Astrocyte (in vitro differentiated cells and primary cell): ENCODE data around the gene UGT1A4. TPM values are rescaled to one million over a fixed set of nuclear protein-coding genes. Genes with fewer than 3 reads are reported as not detected.

Experiments used
- DNase-seq: peaks from one replicate; pipeline ENCODE4 v3.0.0-alpha.2; 2010; ENCODE audit warnings: low read depth
- FAIRE-seq: peaks from 2 replicates; lab custom pipeline; 2011; peaks lifted over from hg19 to GRCh38; lab: Jason Lieb, UNC
- H2AFZ ChIP-seq: 2 replicates; pipeline ENCODE4 v1.6.0; 2012; ENCODE audit warnings: low read depth, low read length, inconsistent platforms
- H3K27ac ChIP-seq: 2 replicates; pipeline ENCODE4 v1.5.1; 2011; ENCODE audit warnings: low read depth, low read length, inconsistent platforms
- H3K27me3 ChIP-seq: 2 replicates; pipeline ENCODE4 v1.6.0; 2011; ENCODE audit warnings: low read length, inconsistent platforms; ENCODE audit not compliant: insufficient read depth
- H3K36me3 ChIP-seq: 2 replicates; pipeline ENCODE4 v1.5.1; 2011; ENCODE audit warnings: low read length, inconsistent platforms; ENCODE audit not compliant: insufficient read depth
- H3K4me1 ChIP-seq: 2 replicates; pipeline ENCODE4 v1.5.1; 2011; ENCODE audit warnings: low read length, inconsistent platforms; ENCODE audit not compliant: insufficient read depth
- H3K4me2 ChIP-seq: 2 replicates; pipeline ENCODE4 v1.6.0; 2012; ENCODE audit warnings: low read length, inconsistent platforms
- H3K4me3 ChIP-seq: 2 replicates; pipeline ENCODE4 v1.5.1; 2011; ENCODE audit warnings: low read depth, mild to moderate bottlenecking, low read length, inconsistent platforms; ENCODE audit not compliant: insufficient read depth
- H3K79me2 ChIP-seq: 2 replicates; pipeline ENCODE4 v1.6.0; 2012; ENCODE audit warnings: mild to moderate bottlenecking, low read length, inconsistent platforms; ENCODE audit not compliant: insufficient read depth
- H3K9ac ChIP-seq: 2 replicates; pipeline ENCODE4 v1.6.0; 2012; ENCODE audit warnings: mild to moderate bottlenecking, low read length, inconsistent platforms
- H3K9me3 ChIP-seq: 2 replicates; pipeline ENCODE4 v1.5.1; 2012; ENCODE audit warnings: low read depth, mild to moderate bottlenecking, low read length, inconsistent platforms; ENCODE audit not compliant: insufficient read depth
- H4K20me1 ChIP-seq: 2 replicates; pipeline ENCODE4 v1.6.0; 2012; ENCODE audit warnings: low read length, inconsistent platforms; ENCODE audit not compliant: insufficient read depth
- H3K27ac Mint-ChIP-seq: one replicate; pipeline ENCODE4 v1.8.0; 2021; ENCODE audit warnings: mild to moderate bottlenecking, mixed read lengths; ENCODE audit not compliant: unreplicated experiment
- H3K27me3 Mint-ChIP-seq: one replicate; pipeline ENCODE4 v1.8.0; 2021; ENCODE audit warnings: low read depth, mixed read lengths; ENCODE audit not compliant: unreplicated experiment
- H3K36me3 Mint-ChIP-seq: one replicate; pipeline ENCODE4 v1.8.0; 2021; ENCODE audit warnings: low read depth, mixed read lengths; ENCODE audit not compliant: unreplicated experiment
- H3K4me1 Mint-ChIP-seq: one replicate; pipeline ENCODE4 v1.8.0; 2021; ENCODE audit warnings: low read depth, mixed read lengths; ENCODE audit not compliant: unreplicated experiment
- H3K4me3 Mint-ChIP-seq: one replicate; pipeline ENCODE4 v1.8.0; 2021; ENCODE audit warnings: mild to moderate bottlenecking, moderate library complexity, mixed read lengths; ENCODE audit not compliant: unreplicated experiment
- H3K9me3 Mint-ChIP-seq: one replicate; pipeline ENCODE4 v1.8.0; 2021; ENCODE audit warnings: mild to moderate bottlenecking, mixed read lengths; ENCODE audit not compliant: unreplicated experiment
- CTCF ChIP-seq: IDR thresholded peaks from 2 replicates; pipeline ENCODE4 v1.5.1; 2011; ENCODE audit warnings: low read depth, mild to moderate bottlenecking, inconsistent platforms, low read length, moderate library complexity; ENCODE audit not compliant: insufficient read depth
- EZH2 ChIP-seq: IDR thresholded peaks from 2 replicates; pipeline ENCODE4 v1.6.1; 2012; ENCODE audit warnings: mild to moderate bottlenecking, low read length, inconsistent platforms; ENCODE audit not compliant: insufficient read depth
- total RNA-seq: library from RNA; stranded (reverse); gene quantifications from 2 replicates; pipeline ENCODE4 v1.2.1, GENCODE V29; 2021

UGT1A4 gene
- total RNA-seq, 1 donor from 2014 or later, result not detected

GRCh38 chr2:233814056-233814835, 95.7 kb downstream of the UGT1A4 start:
- FAIRE-seq, result no peak

DNA sequence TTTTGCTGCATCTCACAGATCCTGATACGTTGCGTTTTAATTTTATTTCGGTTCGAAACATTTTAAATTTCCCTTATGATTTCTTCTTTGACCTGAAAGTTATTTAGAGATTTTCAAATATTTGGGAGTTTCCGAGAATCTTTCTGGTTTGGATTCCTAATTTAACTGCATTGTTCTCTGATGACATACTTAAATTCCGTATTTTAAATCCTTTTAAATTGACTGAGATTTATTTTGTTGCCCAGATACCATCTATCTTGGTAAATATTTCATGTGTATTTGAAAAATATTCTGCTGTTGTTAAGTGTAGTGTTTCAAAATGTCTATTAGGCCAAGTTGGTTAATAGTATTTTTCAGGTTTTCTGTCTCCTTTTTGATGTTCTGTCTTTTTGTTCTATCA, 97.3 kb downstream of the UGT1A4 start:
- H3K27me3 Mint-ChIP-seq, result peaks cover 30% of the 10 kb centered on the region
- FAIRE-seq, result no peak
- Histone ChIP-seq H3K9me3 (no peaks in the 10 kb centered on the region), H3K27me3 (peaks cover 2% of the 10 kb centered on the region), H3K36me3 (no peaks in the 10 kb centered on the region), H3K4me2 (no peak overlapping the region), H3K9ac (no peak overlapping the region), H3K79me2 (no peaks in the 10 kb centered on the region), H2AFZ (no peak overlapping the region), H4K20me1 (no peaks in the 10 kb centered on the region), H3K27ac (no peak overlapping the region), H3K4me3 (no peak overlapping the region), H3K4me1 (no peaks in the 10 kb centered on the region)
- H3K27ac Mint-ChIP-seq, result no peak overlapping the region
- H3K4me3 Mint-ChIP-seq, result no peak overlapping the region
- peak; percentile 20 for DNase-seq
- TF ChIP-seq EZH2, result no peak
- TF ChIP-seq CTCF, result no peak
- no peaks in the 10 kb centered on the region for H3K36me3 Mint-ChIP-seq
- no peaks in the 10 kb centered on the region for H3K9me3 Mint-ChIP-seq
- H3K4me1 Mint-ChIP-seq, result no peaks in the 10 kb centered on the region

More at GRCh38 chr2:233814056-233814835, 95.7 kb downstream of the UGT1A4 start:
- no peaks in the 10 kb centered on the region for H3K4me1 Mint-ChIP-seq
- H3K36me3 Mint-ChIP-seq, result no peaks in the 10 kb centered on the region
- H3K4me3 ChIP-seq, result no peak overlapping the region
- TF ChIP-seq EZH2, result no peak
- TF ChIP-seq CTCF, result no peak
- no peak overlapping the region for H3K4me2 ChIP-seq
- no peak overlapping the region for H3K27ac ChIP-seq
- no peak for DNase-seq
- peaks cover 4% of the 10 kb centered on the region for H3K27me3 ChIP-seq
- H4K20me1 ChIP-seq, result no peaks in the 10 kb centered on the region
- H3K9me3 ChIP-seq, result no peaks in the 10 kb centered on the region
- H3K27me3 Mint-ChIP-seq, result peaks cover 28% of the 10 kb centered on the region
- no peak overlapping the region for H3K27ac Mint-ChIP-seq
- H2AFZ ChIP-seq, result no peak overlapping the region
- no peaks in the 10 kb centered on the region for H3K4me1 ChIP-seq
- no peak overlapping the region for H3K9ac ChIP-seq
- H3K9me3 Mint-ChIP-seq, result no peaks in the 10 kb centered on the region
- H3K4me3 Mint-ChIP-seq, result no peak overlapping the region
- H3K79me2 ChIP-seq, result no peaks in the 10 kb centered on the region
- no peaks in the 10 kb centered on the region for H3K36me3 ChIP-seq

DNA sequence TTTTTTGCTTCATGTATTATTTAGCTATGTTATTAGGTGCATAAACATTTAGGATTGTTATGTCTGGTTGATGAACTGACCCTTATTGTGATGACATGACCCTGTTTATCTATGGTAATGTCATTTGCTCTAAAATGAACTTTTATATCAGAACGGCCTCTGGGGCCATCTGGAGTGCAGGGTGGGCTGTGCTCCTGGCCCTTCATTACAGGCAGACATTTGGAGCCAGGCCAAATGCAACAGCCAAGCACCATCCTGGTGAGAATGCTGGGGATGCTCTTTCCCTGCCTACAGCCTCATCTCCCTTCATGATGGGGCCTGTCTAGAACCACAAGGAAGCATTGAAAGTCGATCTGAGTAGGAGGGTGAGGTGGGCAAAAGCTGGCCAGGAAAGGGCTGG, 97.8 kb downstream of the UGT1A4 start:
- H4K20me1 ChIP-seq, result no peaks in the 10 kb centered on the region
- H3K4me1 ChIP-seq, result no peaks in the 10 kb centered on the region
- H3K36me3 ChIP-seq, result no peaks in the 10 kb centered on the region
- DNase-seq (no peak), FAIRE-seq (no peak)
- Mint-ChIP-seq H3K27ac (no peak overlapping the region), H3K4me3 (no peak overlapping the region), H3K27me3 (peaks cover 30% of the 10 kb centered on the region), H3K9me3 (no peaks in the 10 kb centered on the region), H3K36me3 (no peaks in the 10 kb centered on the region), H3K4me1 (no peaks in the 10 kb centered on the region)
- no peak overlapping the region for H2AFZ ChIP-seq
- no peaks in the 10 kb centered on the region for H3K9me3 ChIP-seq
- H3K27ac ChIP-seq, result no peak overlapping the region
- no peak overlapping the region for H3K4me2 ChIP-seq
- no peak for TF ChIP-seq CTCF
- no peak for TF ChIP-seq EZH2
- no peak overlapping the region for H3K9ac ChIP-seq
- H3K4me3 ChIP-seq, result no peak overlapping the region
- no peaks in the 10 kb centered on the region for H3K79me2 ChIP-seq
- peaks cover under 1% of the 10 kb centered on the region for H3K27me3 ChIP-seq
